Right lobe of liver (tissue), 6 donors: ENCODE data around the gene CUEDC1. TPM values are rescaled to one million over a fixed set of nuclear protein-coding genes. Genes with fewer than 3 reads are reported as not detected.

ENCODE experiments used
- ATAC-seq, 4 donors: fragments of 200-7000 bp; cut with Tn5 transposase; one replicate each; pipeline ENCODE4 v1.9.1; 2020; ENCODE audit warnings: mild to moderate bottlenecking in 4 of 4, moderate library complexity in 4 of 4
- DNase-seq, 3 donors: peaks; one replicate each; pipeline ENCODE4 v3.0.0-alpha.2; 2020
- H3K27ac ChIP-seq, 3 donors: fragments of 200-600 bp; one replicate each; pipeline ENCODE4 v1.8.0; 2022
- H3K27me3 ChIP-seq, 2 donors: fragments of 200-600 bp; one replicate each; pipeline ENCODE4 v1.8.0; 2022
- H3K36me3 ChIP-seq, 4 donors: fragments of 200-600 bp; sonication (generic) in 1 of 4; one replicate each; pipeline versions ENCODE4 v1.5.1 to v1.8.0; 2017 to 2022; ENCODE audit warnings: control low read depth in 1 of 4
- H3K4me1 ChIP-seq, 4 donors: fragments of 200-600 bp; sonication (generic) in 1 of 4; one replicate each; pipeline versions ENCODE4 v1.5.1 to v1.8.0; 2017 to 2022; ENCODE audit warnings: control low read depth in 1 of 4
- H3K4me3 ChIP-seq, 3 donors: fragments of 200-600 bp; one replicate each; pipeline ENCODE4 v1.8.0; 2022
- H3K9me3 ChIP-seq, 4 donors: fragments of 200-600 bp; sonication (generic) in 1 of 4; one replicate each; pipeline versions ENCODE4 v1.5.1 to v1.8.0; 2017 to 2022; ENCODE audit warnings: control low read depth in 1 of 4
- CTCF ChIP-seq, 4 donors: fragments of 200-600 bp in 3 of 4; fragments of 450-650 bp in 1 of 4; IDR thresholded peaks; one replicate each; pipeline versions ENCODE4 v1.5.1 to v1.8.0; 2016 to 2022; ENCODE audit warnings: antibody characterized with exemption in 4 of 4, mild to moderate bottlenecking in 2 of 4
- POLR2A ChIP-seq: fragments of 450-650 bp; IDR thresholded peaks from one replicate; pipeline ENCODE4 v1.6.1; 2017; ENCODE audit warnings: antibody characterized with exemption, mild to moderate bottlenecking
- WGBS: methylation state at CpG from one replicate; pipeline ENCODE4 v1.1.6; 2018; ENCODE audit warnings: low coverage, low lambda C conversion rate; ENCODE audit not compliant: insufficient coverage; ENCODE audit errors: missing lambda C conversion rate; 5-methylcytosine and 5-hydroxymethylcytosine counted together
- intact Hi-C, 2 donors: fragments of 100-400 bp; cut with DNase I; formaldehyde crosslinking; loops; one replicate each; pipeline versions ENCODE4 v1.11.2 to v1.14.1; 2022
- total RNA-seq, 6 experiments: library from RNA; depleted of rRNA in 2 of 6; stranded (reverse); fragments of >200 nt in 2 of 6; fragmentation: NEBNext Ultra II Directional in 3 of 6; extraction: Animal tissue kit (Norgen Biotek cat#: 25700) in 3 of 6; gene quantifications; one replicate each; pipeline versions ENCODE4 v1.1.0 to v1.2.4, GENCODE V29; 2016 to 2023
- donor health status: DM: no; HTN: yes; CAD: no.
- donor health status: DM: no; HTN: no; CAD: no.
- donor health status: DM: no; HTN: no; CAD: no.
- donor health status: DM: no; HTN: yes; CAD: no.
- donor health status: DM: no; HTN: yes; CAD: no.

CUEDC1 gene
- total RNA-seq, 6 experiments from 2014 or later: 4.0 to 8.5 (median 5.5) TPM

- TF ChIP-seq POLR2A: no peak
- TF ChIP-seq CTCF (IDR thresholded peaks at IDR 0.05): no peak
- H3K4me3 ChIP-seq: no peak overlapping the region
- peaks cover 0 to 22% (median 0%) of the 10 kb centered on the region in 4 donors for H3K4me1 ChIP-seq
- WGBS: 77% methylated on average over 7 of the region's 12 CpGs
- intact Hi-C loops: no loop called here
- no peaks in the 10 kb centered on the region for H3K9me3 ChIP-seq
- no peaks in the 10 kb centered on the region for H3K36me3 ChIP-seq
- H3K27ac ChIP-seq: no peak overlapping the region
- no peaks in the 10 kb centered on the region for H3K27me3 ChIP-seq
- no peak for DNase-seq
- no peak for ATAC-seq
Observed at GRCh38 chr17:57888311-57889216, 66.6 kb downstream of the CUEDC1 start.

- Histone ChIP-seq H3K27me3 (no peaks in the 10 kb centered on the region), H3K4me3 (no peak overlapping the region), H3K4me1 (peaks cover 0 to 9% (median 0%) of the 10 kb centered on the region in 4 donors), H3K36me3 (no peaks in the 10 kb centered on the region), H3K9me3 (no peaks in the 10 kb centered on the region), H3K27ac (no peak overlapping the region)
- 90% methylated on average over 3 of the region's 4 CpGs for WGBS
- intact Hi-C loops: no loop called here
- DNase-seq (peak in 1 of 3 donors; percentile 10), ATAC-seq (no peak)
- no peak for TF ChIP-seq POLR2A
Observed at GRCh38 chr17:57887161-57887560, 68.1 kb downstream of the CUEDC1 start.

GRCh38 chr17:57886020-57886419, 69.2 kb downstream of the CUEDC1 start:
- Histone ChIP-seq H3K4me3 (no peak overlapping the region), H3K9me3 (no peaks in the 10 kb centered on the region), H3K36me3 (no peaks in the 10 kb centered on the region), H3K27ac (no peak overlapping the region), H3K4me1 (peaks cover 0 to 6% (median 0%) of the 10 kb centered on the region in 4 donors), H3K27me3 (no peaks in the 10 kb centered on the region)
- DNase-seq (no peak), ATAC-seq (no peak)
- intact Hi-C loops: no loop called here
- WGBS: 90% methylated on average over 2 of the region's 4 CpGs
- no peak for TF ChIP-seq CTCF (IDR thresholded peaks at IDR 0.05)
- TF ChIP-seq POLR2A: no peak

DNA sequence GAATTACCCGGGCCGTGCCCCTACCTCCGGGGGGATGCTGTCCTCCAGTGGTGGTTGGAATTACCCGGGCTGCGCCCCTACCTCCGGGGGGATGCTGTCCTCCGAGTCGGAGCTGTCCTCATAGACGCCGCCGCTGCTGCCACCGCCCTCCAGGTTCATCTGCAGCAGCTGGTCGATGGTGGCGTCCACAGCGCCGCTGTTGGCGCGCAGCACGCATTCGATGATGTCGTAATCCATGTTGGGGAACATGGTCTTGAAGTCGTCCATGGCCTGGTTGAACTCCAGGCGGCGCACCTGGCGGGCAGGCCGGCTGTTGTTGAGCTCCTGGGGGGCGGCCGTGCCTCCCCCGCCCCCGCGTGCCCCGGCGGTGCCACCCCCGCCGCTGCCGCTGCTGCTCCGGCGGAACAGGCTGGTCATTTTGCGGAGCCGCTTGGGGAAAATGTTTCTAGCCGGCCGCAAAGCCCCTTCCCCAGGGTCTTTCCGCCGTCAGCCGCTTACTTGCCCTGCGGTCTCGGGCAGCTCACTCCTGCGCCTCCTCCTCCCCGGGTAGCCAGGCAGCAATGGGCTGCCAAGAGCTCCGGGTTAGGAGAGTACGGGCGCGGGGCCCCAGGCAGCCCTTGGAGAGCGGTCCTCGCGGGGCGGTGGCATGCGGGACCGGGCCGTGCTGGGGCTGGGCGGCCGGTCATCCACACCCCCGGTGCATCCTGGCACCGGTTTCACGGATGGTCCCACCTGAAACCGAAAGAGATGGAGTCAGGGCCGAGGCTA, 69.9 kb downstream of the CUEDC1 start:
- no peak overlapping the region for H3K27ac ChIP-seq

More for the DNA sequence above, 69.9 kb downstream of the CUEDC1 start:
- Histone ChIP-seq H3K4me3 (peak overlapping the region in 1 of 3 donors; percentile 16), H3K36me3 (no peaks in the 10 kb centered on the region), H3K9me3 (no peaks in the 10 kb centered on the region), H3K4me1 (peaks cover 0 to 6% (median 0%) of the 10 kb centered on the region in 4 donors), H3K27me3 (no peaks in the 10 kb centered on the region)
- WGBS: 84% methylated on average over 10 of the region's 67 CpGs
- DNase-seq (peak in 1 of 3 donors; percentile 64), ATAC-seq (peak in 2 of 4 donors; percentile 39 to 60)
- peak in 1 of 4 donors; percentile 18 for TF ChIP-seq CTCF (IDR thresholded peaks at IDR 0.05)
- TF ChIP-seq POLR2A: no peak
- intact Hi-C loops: no loop called here
